GM21529 (cell line): Measurements from ENCODE around the gene NRXN2.

ENCODE experiments used
- ATAC-seq: cut with Tn5 transposase; IDR thresholded peaks from one replicate; pipeline ENCODE4 v1.9.1; 2021; ENCODE audit not compliant: unreplicated experiment

Gene NRXN2

DNA sequence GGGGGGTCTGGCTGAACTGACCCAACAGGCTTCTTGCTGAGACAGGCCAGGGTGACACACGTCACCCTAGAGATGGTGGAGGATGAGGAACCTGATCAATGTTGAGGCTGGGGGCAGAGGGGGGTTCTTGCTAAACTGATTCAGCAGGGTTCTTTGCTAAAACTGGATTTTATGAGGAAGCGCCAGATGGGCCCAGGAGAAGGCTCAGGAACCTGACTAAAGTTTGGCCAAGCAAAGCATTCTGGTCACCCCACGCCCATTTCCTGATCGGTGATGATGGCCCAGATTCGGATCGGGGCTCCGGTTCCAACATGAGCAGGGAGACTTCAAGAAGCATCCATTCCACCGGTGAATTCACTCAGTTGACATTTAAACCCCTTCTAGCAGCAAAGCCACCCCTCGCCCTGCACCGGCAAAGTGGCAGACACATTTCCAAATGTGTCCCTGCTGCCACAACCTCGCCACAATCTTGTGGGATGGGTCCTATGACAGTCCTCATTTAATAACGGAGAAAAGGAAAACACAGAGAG, 166.2 kb downstream of the NRXN2 start:
- no peak for ATAC-seq
